Measurements from ENCODE around the gene FBLL1.

The FBLL1 gene

GRCh38 chr5:168562279-168562678 is 33.2 kb downstream of the FBLL1 start:
- H3F3A ChIP-seq (ENCODE audit: control insufficient read depth, insufficient read depth), result no peaks in the 10 kb centered on the region
- no peaks in the 10 kb centered on the region for H3K27me3 ChIP-seq (ENCODE audit: control insufficient read depth, low read length)
- H3K9me3 ChIP-seq (ENCODE audit: control insufficient read depth, insufficient read depth, low read length), result no peaks in the 10 kb centered on the region
- H3K4me1 ChIP-seq (ENCODE audit: control insufficient read depth, low read length), result no peaks in the 10 kb centered on the region
- no peaks in the 10 kb centered on the region for H3K9me2 ChIP-seq (replicated peaks; ENCODE audit: control insufficient read depth, low read length)
- peaks cover 95% of the 10 kb centered on the region for H3K36me3 ChIP-seq (ENCODE audit: control insufficient read depth, low read length)
- no peak overlapping the region for H3K27ac ChIP-seq (ENCODE audit: low read depth, low read length)
- no peak for TF ChIP-seq EZH2phosphoT487 (IDR thresholded peaks at IDR 0.05; ENCODE audit: borderline replicate concordance, low read length)
- TF ChIP-seq CTCF (IDR thresholded peaks at IDR 0.05; ENCODE audit: low read depth, low read length, poor library complexity, severe bottlenecking), result no peak
- H3K4me2 ChIP-seq (ENCODE audit: low read length), result no peak overlapping the region
- peaks cover 9% of the 10 kb centered on the region; the same call in 1 of the 2 replicates for H4K20me1 ChIP-seq (ENCODE audit: control insufficient read depth, insufficient read depth, low read depth, low read length)
- no peak overlapping the region for H3K4me3 ChIP-seq (ENCODE audit: low read length)
- peaks cover 61% of the 10 kb centered on the region for H3K79me2 ChIP-seq (ENCODE audit: control insufficient read depth, low read length)

- peaks cover 19% of the 10 kb centered on the region; the same call in 1 of the 2 replicates for H4K20me1 ChIP-seq (ENCODE audit: control insufficient read depth, insufficient read depth, low read depth, low read length)
- peaks cover 94% of the 10 kb centered on the region for H3K36me3 ChIP-seq (ENCODE audit: control insufficient read depth, low read length)
- TF ChIP-seq EZH2phosphoT487 (IDR thresholded peaks at IDR 0.05; ENCODE audit: borderline replicate concordance, low read length) (no peak), CTCF (IDR thresholded peaks at IDR 0.05; ENCODE audit: low read depth, low read length, poor library complexity, severe bottlenecking) (no peak)
These were observed 34.9 kb downstream of the FBLL1 start for GRCh38 chr5:168563959-168564358.

GRCh38 chr5:168568738-168569137 is 39.6 kb downstream of the FBLL1 start:
- Histone ChIP-seq H3K36me3 (ENCODE audit: control insufficient read depth, low read length) (peaks cover 65% of the 10 kb centered on the region), H3K27ac (ENCODE audit: low read depth, low read length) (no peak overlapping the region), H3K4me1 (ENCODE audit: control insufficient read depth, low read length) (no peaks in the 10 kb centered on the region), H3K27me3 (ENCODE audit: control insufficient read depth, low read length) (no peaks in the 10 kb centered on the region), H3K9me3 (ENCODE audit: control insufficient read depth, insufficient read depth, low read length) (no peaks in the 10 kb centered on the region), H3F3A (ENCODE audit: control insufficient read depth, insufficient read depth) (no peaks in the 10 kb centered on the region), H3K4me3 (ENCODE audit: low read length) (no peak overlapping the region), H3K9me2 (replicated peaks; ENCODE audit: control insufficient read depth, low read length) (no peaks in the 10 kb centered on the region), H4K20me1 (ENCODE audit: control insufficient read depth, insufficient read depth, low read depth, low read length) (peaks cover 19% of the 10 kb centered on the region; the same call in 1 of the 2 replicates), H3K79me2 (ENCODE audit: control insufficient read depth, low read length) (peaks cover 92% of the 10 kb centered on the region), H3K4me2 (ENCODE audit: low read length) (no peak overlapping the region)
- TF ChIP-seq CTCF (IDR thresholded peaks at IDR 0.05; ENCODE audit: low read depth, low read length, poor library complexity, severe bottlenecking), result no peak
- no peak for TF ChIP-seq EZH2phosphoT487 (IDR thresholded peaks at IDR 0.05; ENCODE audit: borderline replicate concordance, low read length)

More at GRCh38 chr5:168563959-168564358, 34.9 kb downstream of the FBLL1 start:
- Histone ChIP-seq H3K27ac (ENCODE audit: low read depth, low read length) (no peak overlapping the region), H3K27me3 (ENCODE audit: control insufficient read depth, low read length) (no peaks in the 10 kb centered on the region), H3K9me3 (ENCODE audit: control insufficient read depth, insufficient read depth, low read length) (no peaks in the 10 kb centered on the region), H3K9me2 (replicated peaks; ENCODE audit: control insufficient read depth, low read length) (no peaks in the 10 kb centered on the region), H3F3A (ENCODE audit: control insufficient read depth, insufficient read depth) (no peaks in the 10 kb centered on the region), H3K4me3 (ENCODE audit: low read length) (no peak overlapping the region), H3K4me1 (ENCODE audit: control insufficient read depth, low read length) (no peaks in the 10 kb centered on the region), H3K79me2 (ENCODE audit: control insufficient read depth, low read length) (peaks cover 78% of the 10 kb centered on the region), H3K4me2 (ENCODE audit: low read length) (no peak overlapping the region)

Measured in DOHH2 (cell line).